ENCODE measurements around the gene CYLD.

CYLD gene

GRCh38 chr16:50739031-50739430, 2.9 kb upstream of the CYLD start:
- no peak for DNase-seq (ENCODE audit: low read depth, low spot score)

DNA sequence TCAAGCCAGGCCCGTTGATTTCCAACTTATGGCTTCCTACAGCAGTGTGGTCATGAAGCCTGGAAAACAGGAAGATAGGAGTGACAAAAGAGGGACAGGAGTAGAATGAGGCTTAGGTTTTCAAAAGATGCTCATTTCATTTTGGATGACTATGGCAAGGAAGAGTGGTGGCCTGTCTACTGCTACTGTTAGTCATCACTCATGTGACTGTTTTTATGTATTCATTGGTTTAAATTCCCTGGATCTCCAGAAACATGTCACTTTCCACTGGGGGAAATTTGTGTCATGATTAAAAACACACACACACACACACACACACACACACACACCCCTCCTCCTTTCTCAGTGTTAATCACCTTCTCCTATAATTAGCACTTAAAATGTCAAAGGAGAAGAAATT, 1.1 kb upstream of the CYLD start:
- DNase-seq (ENCODE audit: low read depth, low spot score), result no peak

- no peak for DNase-seq (ENCODE audit: low read depth, low spot score)
These were observed 583 bp upstream of the CYLD start for GRCh38 chr16:50741225-50741780.

GRCh38 chr16:50742576-50743200, 802 bp downstream of the CYLD start:
- DNase-seq (ENCODE audit: low read depth, low spot score), result no peak

GRCh38 chr16:50743581-50744225, 1.8 kb downstream of the CYLD start:
- DNase-seq (ENCODE audit: low read depth, low spot score), result no peak

DNA sequence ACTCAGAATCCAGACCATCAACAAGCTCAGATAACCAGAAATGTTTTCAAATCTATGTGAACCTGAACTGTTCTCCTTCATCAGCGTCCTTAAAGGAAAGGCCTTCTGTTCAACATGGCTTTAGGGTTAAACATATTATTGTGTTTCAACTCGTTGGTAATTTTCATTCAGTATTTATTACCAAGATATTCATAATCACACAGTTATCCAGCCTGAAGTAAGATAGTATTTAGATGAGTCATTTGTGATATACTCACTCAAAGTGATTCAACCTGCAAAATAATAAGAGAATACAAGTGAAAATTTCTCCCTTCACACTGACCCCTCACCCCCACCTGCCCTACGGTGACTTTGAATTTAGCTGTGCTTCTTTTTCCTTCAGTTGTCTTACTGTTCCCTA, 3.0 kb downstream of the CYLD start:
- no peak for DNase-seq (ENCODE audit: low read depth, low spot score)

GRCh38 chr16:50745940-50746339, 4.1 kb downstream of the CYLD start:
- no peak for DNase-seq (ENCODE audit: low read depth, low spot score)

DNA sequence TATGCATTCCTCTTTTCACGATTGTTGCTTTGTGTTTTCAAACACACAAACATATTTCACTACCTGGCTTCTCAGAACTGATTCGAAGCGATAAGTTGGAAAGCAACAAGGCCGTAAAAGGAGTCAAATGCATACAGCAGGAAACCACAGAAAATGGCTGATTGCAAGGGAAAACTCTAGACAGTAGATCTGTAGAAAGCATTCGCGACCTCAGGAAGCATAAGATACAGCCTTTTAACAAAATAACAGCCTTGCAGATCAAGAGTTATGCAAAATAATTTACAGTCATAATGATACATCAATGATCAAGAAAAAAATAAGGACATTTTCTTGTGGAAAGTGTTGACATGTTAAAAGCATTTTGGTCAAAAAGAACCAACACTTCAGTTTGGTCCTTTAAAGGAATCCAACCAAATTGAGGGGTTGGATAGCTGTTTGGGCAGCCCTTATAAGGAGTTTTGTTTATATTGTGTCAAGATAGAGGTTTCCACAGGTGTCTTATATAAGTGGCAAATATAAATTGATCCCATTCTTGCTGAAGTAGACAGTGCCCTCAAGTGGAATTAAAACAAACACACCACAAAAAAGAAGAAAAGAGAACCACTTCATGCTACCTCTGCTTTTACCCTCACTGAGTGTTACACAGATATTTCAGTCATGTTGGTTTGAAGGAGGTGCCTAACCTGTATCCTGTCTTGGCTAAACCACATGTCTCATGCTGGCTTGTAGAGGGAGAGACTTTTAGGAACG, 5.5 kb downstream of the CYLD start:
- DNase-seq (ENCODE audit: low read depth, low spot score), result no peak

GRCh38 chr16:50751528-50751927, 9.6 kb downstream of the CYLD start:
- no peak for DNase-seq (ENCODE audit: low read depth, low spot score)

DNA sequence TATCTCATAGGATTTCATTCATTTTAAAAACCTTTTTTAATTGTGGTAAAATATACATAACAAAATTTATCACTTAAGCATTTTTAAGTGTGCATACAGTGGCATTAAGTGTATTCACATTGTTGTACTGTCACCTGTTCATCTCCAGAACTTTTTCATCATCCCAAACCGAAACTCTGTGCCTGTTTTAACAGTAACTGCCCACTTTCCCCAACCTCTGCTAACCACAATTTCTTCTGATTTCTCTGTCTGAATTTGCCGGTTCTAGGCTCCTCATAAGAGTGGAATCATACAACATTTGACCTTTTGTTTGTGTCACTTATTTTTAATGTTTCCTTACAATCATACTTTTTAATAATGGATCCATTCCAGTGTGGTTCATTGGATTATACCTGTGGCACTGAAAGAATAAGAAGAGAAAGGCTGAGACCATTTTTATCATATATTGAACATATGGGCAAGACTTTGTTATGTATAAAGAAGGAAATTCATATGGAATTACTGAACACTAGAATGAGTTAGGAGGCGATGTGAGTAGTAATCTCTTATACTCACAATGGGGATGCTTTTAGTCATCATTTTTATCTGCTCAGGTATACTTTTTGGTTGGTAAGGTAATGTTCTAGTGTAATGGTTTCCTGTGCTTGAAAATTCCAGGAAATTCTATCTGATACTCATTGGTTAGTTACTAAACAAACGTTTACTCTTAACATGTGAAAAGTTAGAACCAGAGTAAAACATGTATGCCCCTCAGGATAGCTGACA, 10.8 kb downstream of the CYLD start:
- no peak for DNase-seq (ENCODE audit: low read depth, low spot score)

DNA sequence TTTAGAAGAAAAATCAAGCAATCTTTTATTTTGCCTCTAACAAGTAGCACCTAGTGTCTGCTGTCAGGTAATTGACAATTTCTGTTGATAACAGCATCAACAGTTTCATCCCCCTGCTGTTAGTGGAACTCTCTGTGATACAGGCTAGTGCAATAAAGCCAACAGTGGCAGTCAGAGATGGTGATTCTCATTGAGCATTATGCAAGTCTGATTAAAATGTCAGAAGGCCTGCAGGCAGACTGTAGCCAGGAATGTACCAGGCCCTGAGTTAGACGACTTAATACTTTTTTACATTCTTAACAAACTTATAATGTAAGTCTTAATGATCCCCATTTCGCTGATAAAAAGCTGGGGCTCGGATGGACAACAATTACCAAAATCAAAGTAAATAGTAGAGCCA, 14.6 kb downstream of the CYLD start:
- DNase-seq (ENCODE audit: low read depth, low spot score), result no peak

DNA sequence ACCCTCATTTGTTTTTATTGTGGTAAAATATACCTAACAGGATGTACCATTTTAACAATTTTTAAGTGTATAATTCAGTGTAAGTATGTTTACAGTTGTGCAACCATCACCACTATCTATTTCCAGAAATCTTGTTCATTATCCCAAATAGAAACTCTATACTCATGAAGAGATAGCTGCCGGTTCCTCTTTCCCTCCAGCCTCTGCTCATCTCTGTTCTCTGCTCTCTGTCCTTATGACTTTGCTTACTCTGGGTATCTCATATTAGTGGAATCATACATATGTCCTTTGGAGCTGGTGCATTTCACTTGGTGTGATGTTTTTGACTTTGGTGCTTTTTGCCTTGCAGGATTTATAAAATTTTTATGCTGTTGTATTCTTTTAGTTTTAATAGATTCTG, 19.4 kb downstream of the CYLD start:
- DNase-seq (ENCODE audit: low read depth, low spot score), result no peak

DNA sequence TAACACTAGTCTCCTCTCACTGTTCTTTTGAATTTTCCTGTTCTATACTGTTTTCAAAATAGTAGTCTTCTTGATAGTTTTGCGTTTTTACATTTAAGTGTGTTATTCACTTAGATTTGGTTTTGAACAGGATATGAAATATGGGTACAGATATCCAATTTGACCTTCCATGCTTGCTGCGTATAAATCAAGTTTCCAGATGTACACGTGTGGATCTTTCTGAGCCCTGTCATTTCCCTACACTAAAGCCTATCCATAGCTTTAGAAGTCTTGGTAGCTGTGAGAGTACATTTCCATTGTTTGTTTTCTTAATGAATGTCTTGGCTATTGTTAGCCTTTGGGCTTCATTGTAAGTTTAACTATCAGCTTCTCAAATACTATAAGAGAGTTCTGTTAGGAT, 20.4 kb downstream of the CYLD start:
- DNase-seq (ENCODE audit: low read depth, low spot score), result no peak

DNA sequence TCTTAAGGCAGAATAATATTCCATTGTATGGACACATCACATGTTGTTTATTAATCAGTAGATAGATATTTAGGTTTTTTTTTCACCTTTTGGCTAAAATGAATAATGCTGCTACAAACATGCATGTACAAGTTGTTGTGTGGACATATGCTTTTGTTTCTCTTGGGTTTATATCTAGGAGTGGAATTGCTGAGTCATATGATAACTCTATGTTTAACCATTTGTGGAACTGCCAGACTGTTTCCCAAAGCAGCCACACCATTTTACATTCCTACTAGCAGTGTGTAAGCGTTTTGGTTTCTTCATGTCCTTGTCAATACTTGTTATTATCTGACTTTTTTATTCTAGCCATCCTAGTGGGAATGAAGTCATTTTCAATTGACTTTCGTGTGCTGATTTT, 21.3 kb downstream of the CYLD start:
- DNase-seq (ENCODE audit: low read depth, low spot score), result no peak

DNA sequence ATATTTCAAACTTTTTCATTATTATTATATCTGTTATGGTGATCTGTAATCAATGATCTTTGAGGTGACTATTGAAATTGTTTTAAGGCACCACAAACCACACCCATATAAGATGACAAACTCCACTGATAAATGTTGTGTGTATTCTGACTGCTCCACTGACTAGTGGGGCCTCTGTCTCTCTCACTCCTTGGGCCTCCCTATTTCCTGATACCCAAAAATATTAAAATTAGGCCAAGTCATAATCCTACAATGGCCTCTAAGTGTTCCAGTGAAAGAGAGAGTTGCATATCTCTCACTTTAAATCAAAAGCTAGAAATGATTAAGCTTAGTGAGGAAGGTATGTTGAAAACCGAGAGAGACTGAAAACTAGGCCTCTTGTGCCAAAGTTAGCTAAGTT, 23.4 kb downstream of the CYLD start:
- DNase-seq (ENCODE audit: low read depth, low spot score), result no peak

- DNase-seq (ENCODE audit: low read depth, low spot score), result no peak
These were observed 24.0 kb downstream of the CYLD start for GRCh38 chr16:50765861-50766260.

- no peak for DNase-seq (ENCODE audit: low read depth, low spot score)
These were observed 25.3 kb downstream of the CYLD start for GRCh38 chr16:50767197-50767596.

GRCh38 chr16:50771366-50771765, 29.5 kb downstream of the CYLD start:
- no peak for DNase-seq (ENCODE audit: low read depth, low spot score)

GRCh38 chr16:50774405-50774804, 32.5 kb downstream of the CYLD start:
- DNase-seq (ENCODE audit: low read depth, low spot score), result no peak

DNA sequence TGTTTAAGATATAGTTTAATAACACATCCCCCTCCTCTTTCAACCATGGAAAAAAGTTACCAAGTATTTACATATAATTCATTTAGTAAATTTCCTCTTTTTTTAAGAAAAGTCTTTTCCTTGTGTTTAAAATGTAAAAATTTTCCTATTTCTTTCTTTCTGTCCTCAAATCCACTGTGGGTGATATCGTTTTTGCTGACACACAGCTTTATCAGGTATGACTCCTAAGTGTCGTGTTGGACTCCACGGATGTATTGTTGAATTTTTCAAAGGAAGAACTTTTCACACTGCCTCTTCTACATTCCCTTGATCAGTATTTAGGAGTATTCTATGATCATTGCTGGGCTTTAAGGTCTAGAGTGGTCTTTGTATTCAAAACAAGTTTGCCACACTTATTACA, 33.1 kb downstream of the CYLD start:
- DNase-seq (ENCODE audit: low read depth, low spot score), result no peak

DNA sequence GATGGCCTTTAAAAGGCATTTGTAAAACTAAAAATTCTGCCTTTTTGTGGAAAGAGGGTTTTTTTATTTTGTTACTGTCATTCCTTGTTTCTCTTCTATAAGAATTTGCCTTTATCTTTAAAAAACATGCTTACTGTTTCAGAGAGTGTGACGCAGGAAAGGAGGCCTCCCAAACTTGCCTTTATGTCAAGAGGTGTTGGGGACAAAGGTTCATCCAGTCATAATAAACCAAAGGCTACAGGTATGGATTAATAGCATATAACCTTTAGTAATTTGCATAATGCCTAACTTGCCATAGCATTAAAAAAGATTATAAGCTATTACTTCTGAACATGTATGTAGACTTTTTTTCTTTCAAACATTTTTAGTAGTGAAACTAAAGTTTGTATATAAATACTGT, 34.2 kb downstream of the CYLD start:
- DNase-seq (ENCODE audit: low read depth, low spot score), result no peak

All from brain pericyte (primary cell).